Activated CD8-positive, alpha-beta memory T cell treated with anti-CD3 and anti-CD28 coated beads, Interleukin-2, amount 50 U/mL, for 4 hours (primary cell): ENCODE results near the gene HDAC4.

Experiments
- DNase-seq: peaks from one replicate; pipeline ENCODE4 v3.0.0-alpha.2; 2020

HDAC4 gene

GRCh38 chr2:239262484-239263230, 138.2 kb downstream of the HDAC4 start:
- DNase-seq: no peak

- no peak for DNase-seq
Observed at GRCh38 chr2:239261796-239262483, 138.9 kb downstream of the HDAC4 start.

- no peak for DNase-seq
Observed at GRCh38 chr2:239261356-239261755, 139.5 kb downstream of the HDAC4 start.

- no peak for DNase-seq
Observed at GRCh38 chr2:239260546-239261327, 140.1 kb downstream of the HDAC4 start.

DNA sequence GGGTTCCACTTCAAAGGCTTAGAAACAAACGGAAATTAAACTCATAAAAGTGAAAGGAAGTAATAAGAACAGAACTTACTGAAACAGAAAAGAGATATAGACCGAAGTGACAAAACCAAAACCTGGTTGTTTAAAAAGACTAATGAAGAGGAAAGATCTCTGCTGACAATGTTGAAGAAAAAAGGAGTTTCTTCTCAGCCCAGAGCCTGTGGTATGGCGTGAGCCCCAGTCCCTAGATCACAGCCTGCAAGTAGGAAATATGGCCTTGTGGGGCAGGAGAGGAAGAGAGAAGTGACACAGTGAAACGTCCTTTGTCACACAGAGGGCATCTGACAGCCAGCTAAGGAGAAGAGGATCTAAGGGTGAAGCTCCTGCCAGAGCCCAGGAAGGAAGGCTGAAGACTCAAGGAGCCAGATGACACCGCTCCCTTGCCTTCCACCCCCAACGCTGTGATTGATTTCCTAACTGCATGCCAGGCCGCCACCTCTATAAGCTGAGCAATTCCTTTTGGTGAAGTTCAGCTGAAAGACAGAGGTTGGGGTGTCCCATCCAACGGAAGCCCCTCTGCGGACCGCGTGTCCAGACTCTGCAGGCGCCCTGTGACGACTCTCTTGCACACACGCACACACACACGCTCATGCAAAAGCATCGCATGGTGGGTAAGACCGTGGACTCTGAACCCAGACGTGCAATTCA, 141.1 kb downstream of the HDAC4 start:
- DNase-seq: no peak

DNA sequence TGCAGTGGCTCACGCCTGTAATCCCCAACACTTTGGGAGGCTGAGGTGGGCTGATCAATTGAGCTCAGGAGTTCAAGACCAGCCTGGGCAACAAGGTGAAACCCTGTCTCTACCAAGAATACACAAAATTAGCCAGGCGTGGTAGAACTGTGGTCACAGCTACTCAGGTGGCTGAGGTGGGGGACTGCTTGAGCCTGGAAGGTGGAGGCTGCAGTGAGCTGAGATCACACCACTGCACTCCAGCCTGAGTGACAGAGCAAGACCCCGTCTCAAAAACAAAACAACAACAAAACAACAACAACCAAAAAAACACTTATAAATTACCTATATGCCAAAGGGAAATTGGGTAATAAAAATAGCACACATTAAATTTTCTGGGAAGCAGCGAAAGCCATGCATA, 141.6 kb downstream of the HDAC4 start:
- no peak for DNase-seq

DNA sequence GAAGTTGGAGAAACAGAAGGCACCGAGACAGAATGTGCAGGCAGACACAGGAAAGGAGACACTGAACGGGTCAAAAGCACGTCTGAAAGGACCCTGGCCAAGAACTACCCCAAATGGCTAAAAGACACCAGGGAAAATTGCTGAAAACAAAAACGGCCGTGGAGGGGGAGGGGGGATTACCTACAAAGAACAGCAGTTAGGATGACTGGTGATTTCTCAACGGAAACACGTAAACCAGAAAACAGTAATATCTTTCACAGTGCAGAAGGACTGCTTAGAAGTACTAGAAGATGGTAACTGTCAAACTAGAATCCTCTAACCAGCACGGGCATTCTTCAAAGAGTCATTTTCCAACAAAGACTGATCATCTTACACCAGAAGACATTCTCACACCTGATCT, 142.6 kb downstream of the HDAC4 start:
- no peak for DNase-seq

- no peak for DNase-seq
Observed at GRCh38 chr2:239257511-239257937, 143.3 kb downstream of the HDAC4 start.

DNA sequence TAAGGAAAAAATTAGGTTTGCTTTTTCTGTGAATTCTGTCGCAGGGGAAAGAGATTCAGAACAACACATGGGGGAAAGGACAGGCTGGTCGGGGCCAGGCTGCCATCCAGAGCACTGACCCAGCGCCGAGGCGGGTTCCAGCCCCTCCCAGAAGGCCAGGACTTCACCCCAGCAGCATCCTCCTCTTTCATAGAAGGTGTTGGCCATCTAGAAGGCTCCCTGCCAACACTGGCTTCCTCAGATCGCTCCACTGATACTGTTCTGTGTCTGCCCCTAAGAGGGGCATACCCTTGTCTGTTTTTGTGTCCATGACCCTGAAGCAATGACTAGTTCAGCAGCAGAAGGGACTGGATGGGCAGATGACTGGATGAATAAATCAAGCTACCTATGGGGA, 144.5 kb downstream of the HDAC4 start:
- DNase-seq: no peak

DNA sequence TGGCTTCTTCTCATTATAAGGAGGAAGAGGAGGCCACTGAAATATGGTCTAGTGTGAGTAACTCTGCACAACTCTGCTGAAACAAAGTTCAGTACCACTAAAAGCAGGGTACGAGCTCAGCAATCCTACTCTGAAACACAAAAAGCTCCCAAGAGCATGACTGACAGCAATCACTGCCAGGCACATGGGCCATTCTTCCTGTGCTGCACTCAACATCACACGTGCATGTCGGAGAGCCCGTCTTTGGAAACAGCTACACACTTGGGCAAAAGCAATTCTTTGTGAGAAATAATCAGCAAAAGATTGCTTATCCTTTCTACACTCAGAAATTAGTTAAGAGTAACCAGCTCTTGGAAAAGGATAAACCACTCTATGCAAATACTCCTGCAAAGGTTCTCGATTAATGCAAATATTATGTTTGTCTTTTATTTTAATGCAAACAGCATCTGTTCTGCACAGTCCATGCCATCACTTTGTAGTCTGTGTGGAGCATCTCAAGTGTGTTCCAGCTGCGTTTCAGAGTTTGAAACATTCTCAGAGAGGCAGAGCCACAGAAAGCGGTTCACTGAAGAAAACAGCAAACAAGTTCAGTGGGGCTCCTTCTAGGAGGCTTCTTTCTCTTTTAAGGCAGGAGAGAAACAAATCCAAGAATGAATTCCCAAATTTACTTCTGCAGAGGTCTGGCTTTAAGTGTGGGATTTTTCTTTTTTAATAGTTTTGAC, 145.0 kb downstream of the HDAC4 start:
- no peak for DNase-seq

DNA sequence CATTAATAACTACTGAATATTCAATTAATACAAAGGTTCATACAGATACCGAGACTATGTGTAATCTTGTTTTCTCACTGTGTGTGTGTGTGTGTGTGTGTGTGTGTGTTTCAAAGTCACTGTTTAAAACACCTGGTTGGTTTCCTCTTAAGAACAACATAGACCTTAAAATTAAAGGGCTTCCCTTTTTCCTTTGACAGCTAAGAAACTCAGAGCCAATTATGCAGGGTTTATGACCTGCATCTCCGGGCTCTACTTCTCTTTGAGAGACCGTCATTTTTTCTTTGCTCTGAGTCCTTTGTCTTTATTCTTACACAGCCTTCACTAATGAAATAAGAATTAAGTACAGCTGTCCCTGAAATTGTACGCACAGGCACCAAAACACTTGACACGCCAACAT, 145.6 kb downstream of the HDAC4 start:
- DNase-seq: no peak

GRCh38 chr2:239253701-239254436, 147.0 kb downstream of the HDAC4 start:
- no peak for DNase-seq

- DNase-seq: no peak
Observed at GRCh38 chr2:239253264-239253663, 147.6 kb downstream of the HDAC4 start.

- no peak for DNase-seq
Observed at GRCh38 chr2:239252801-239253200, 148.0 kb downstream of the HDAC4 start.

GRCh38 chr2:239252393-239252792, 148.4 kb downstream of the HDAC4 start:
- DNase-seq: no peak

DNA sequence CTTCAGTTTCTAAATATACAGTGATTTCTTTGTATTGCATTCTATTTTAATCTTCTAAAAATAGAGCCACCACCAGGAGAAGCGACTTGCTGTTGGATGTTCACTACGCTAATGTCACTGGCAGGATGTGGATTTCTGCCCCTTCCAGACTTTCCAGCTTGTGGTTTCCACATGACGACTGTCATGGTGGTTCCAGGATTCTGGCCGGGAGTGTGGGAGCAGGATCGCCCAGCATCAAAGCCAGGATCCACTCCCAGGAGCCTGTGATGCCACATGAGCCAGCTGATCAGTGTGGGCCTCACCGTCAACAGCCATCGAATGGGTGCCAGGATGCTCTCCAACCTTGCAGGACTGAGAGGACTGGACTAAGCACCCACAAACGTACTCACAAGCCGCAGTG, 148.8 kb downstream of the HDAC4 start:
- DNase-seq: no peak

GRCh38 chr2:239250216-239251081, 150.4 kb downstream of the HDAC4 start:
- no peak for DNase-seq

DNA sequence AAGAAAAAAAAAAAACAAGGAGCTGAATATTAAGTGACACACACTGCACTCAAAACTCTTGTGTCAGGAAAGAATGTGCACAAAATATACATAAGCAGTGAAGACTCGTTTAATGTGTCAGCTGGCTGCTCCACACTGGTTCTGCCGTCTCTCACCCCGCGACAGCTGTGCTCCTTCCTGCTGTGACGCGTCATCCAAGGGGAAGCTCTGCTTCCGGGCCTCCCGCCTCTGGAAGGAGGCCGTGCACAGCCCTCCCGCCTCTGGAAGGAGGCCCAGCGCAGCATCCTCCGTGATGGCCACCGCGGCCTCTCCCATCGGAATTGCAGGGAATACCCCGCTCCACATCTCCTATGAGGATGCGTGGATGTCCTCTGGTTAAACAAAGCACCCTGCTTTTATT, 151.0 kb downstream of the HDAC4 start:
- no peak for DNase-seq

- no peak for DNase-seq
Observed at GRCh38 chr2:239249048-239249447, 151.8 kb downstream of the HDAC4 start.

- DNase-seq: no peak
Observed at GRCh38 chr2:239247401-239248245, 153.2 kb downstream of the HDAC4 start.
